Measurements from ENCODE around the gene CD81. TPM values are rescaled to one million over a fixed set of nuclear protein-coding genes. Genes with fewer than 3 reads are reported as not detected.

Gene CD81
- total and polyA plus RNA-seq, 10 of the 15 experiments (the other 5 are each of a cell fraction or from before 2014, with no cell fraction given): 2.0 to 145 (median 57.2) TPM

- intact Hi-C loops (cut with micrococcal nuclease; ENCODE audit: unreplicated experiment): no loop called here
- H3K9me3 ChIP-seq (replicated peaks; ENCODE audit: control insufficient read depth, insufficient read depth, low read length): no peaks in the 10 kb centered on the region
These were observed 14.0 kb upstream of the CD81 start for GRCh38 chr11:2363130-2363529.

GRCh38 chr11:2363577-2364370 lies 13.3 kb upstream of the CD81 start:
- Histone ChIP-seq H2AFZ (ENCODE audit: control insufficient read depth, low read depth, low read length) (no peak overlapping the region), H4K20me1 (ENCODE audit: control insufficient read depth, insufficient read depth) (no peaks in the 10 kb centered on the region), H3K36me3 (ENCODE audit: control insufficient read depth in 2 of 2, insufficient read depth in 2 of 2, low read length in 1 of 2) (no peaks in the 10 kb centered on the region), H3K79me2 (ENCODE audit: control insufficient read depth, insufficient read depth, low read length) (no peaks in the 10 kb centered on the region), H3K9me3 (replicated peaks; ENCODE audit: control insufficient read depth, insufficient read depth, low read length) (no peaks in the 10 kb centered on the region), H3K27ac (ENCODE audit: control insufficient read depth, insufficient read depth) (no peak overlapping the region), H3K4me2 (ENCODE audit: control insufficient read depth, insufficient read depth) (no peak overlapping the region), H3K4me1 (ENCODE audit: control insufficient read depth, insufficient read depth, low read length) (no peaks in the 10 kb centered on the region), H3K27me3 (replicated peaks in 1 of 2; ENCODE audit: control insufficient read depth in 2 of 2, insufficient read depth in 2 of 2, low read length in 1 of 2) (no peaks in the 10 kb centered on the region; a peak in 2 of 4 replicates), H3K9ac (ENCODE audit: control insufficient read depth, insufficient read depth, low read length) (no peak overlapping the region), H3K4me3 (no peak overlapping the region)
- WGBS (ENCODE audit: insufficient coverage, insufficient replicate concordance, low lambda C conversion rate, missing lambda C conversion rate): 39% methylated on average over 15 of the region's 15 CpGs
- no peak for DNase-seq (ENCODE audit: low read depth, low spot score)
- intact Hi-C loops (cut with micrococcal nuclease; ENCODE audit: unreplicated experiment): no loop called here
- FAIRE-seq: no peak
- in situ Hi-C loops (cut with MboI): no loop called here
- ChIA-PET SMC1A (ENCODE audit: uncharacterized antibody, unreplicated experiment) (no interaction called here), RAD21 (ENCODE audit: unreplicated experiment) (no interaction called here), CTCF (no interaction called here), POLR2A (no interaction called here)
- ATAC-seq: no peak
- no TSS peak for BruUV-seq (replicated peaks)
- TF ChIP-seq ZNF207 (IDR thresholded peaks at IDR 0.05; ENCODE audit: borderline replicate concordance) (no peak), NFXL1 (IDR thresholded peaks at IDR 0.05; ENCODE audit: borderline replicate concordance) (no peak), MYB (IDR thresholded peaks at IDR 0.05; ENCODE audit: borderline replicate concordance, low read depth, low read length) (no peak), EP300 (IDR thresholded peaks at IDR 0.05; ENCODE audit: borderline replicate concordance in 1 of 2, control insufficient read depth in 1 of 2, low read depth in 2 of 2, low read length in 2 of 2) (no peak), KLF5 (IDR thresholded peaks at IDR 0.05; ENCODE audit: partially characterized antibody) (no peak), LARP7 (IDR thresholded peaks at IDR 0.05) (no peak), TCF7 (IDR thresholded peaks at IDR 0.05; ENCODE audit: borderline replicate concordance) (no peak), ZZZ3 (IDR thresholded peaks at IDR 0.05; ENCODE audit: control insufficient read depth, insufficient read length, low read depth) (no peak), SMARCA5 (IDR thresholded peaks at IDR 0.05) (no peak), USF2 (IDR thresholded peaks at IDR 0.05; ENCODE audit: borderline replicate concordance, low read depth, low read length) (no peak), ASH2L (IDR thresholded peaks at IDR 0.05; ENCODE audit: borderline replicate concordance, low read depth) (no peak), BCL3 (IDR thresholded peaks at IDR 0.05; ENCODE audit: borderline replicate concordance, insufficient read depth, low read depth, low read length, poor library complexity, severe bottlenecking) (no peak)

More at GRCh38 chr11:2363130-2363529, 14.0 kb upstream of the CD81 start:
- Histone ChIP-seq H3K79me2 (ENCODE audit: control insufficient read depth, insufficient read depth, low read length) (no peaks in the 10 kb centered on the region), H2AFZ (ENCODE audit: control insufficient read depth, low read depth, low read length) (no peak overlapping the region), H3K4me2 (ENCODE audit: control insufficient read depth, insufficient read depth) (no peak overlapping the region), H3K9ac (ENCODE audit: control insufficient read depth, insufficient read depth, low read length) (no peak overlapping the region), H3K4me3 (no peak overlapping the region), H3K27ac (ENCODE audit: control insufficient read depth, insufficient read depth) (no peak overlapping the region), H3K36me3 (ENCODE audit: control insufficient read depth in 2 of 2, insufficient read depth in 2 of 2, low read length in 1 of 2) (no peaks in the 10 kb centered on the region), H3K27me3 (replicated peaks in 1 of 2; ENCODE audit: control insufficient read depth in 2 of 2, insufficient read depth in 2 of 2, low read length in 1 of 2) (no peaks in the 10 kb centered on the region; a peak in 2 of 4 replicates), H3K4me1 (ENCODE audit: control insufficient read depth, insufficient read depth, low read length) (no peaks in the 10 kb centered on the region), H4K20me1 (ENCODE audit: control insufficient read depth, insufficient read depth) (no peaks in the 10 kb centered on the region)
- RAD21 ChIA-PET (ENCODE audit: unreplicated experiment): no interaction called here
- POLR2A ChIA-PET: no interaction called here
- SMC1A ChIA-PET (ENCODE audit: uncharacterized antibody, unreplicated experiment): no interaction called here
- TF ChIP-seq CBFB (IDR thresholded peaks at IDR 0.05; ENCODE audit: low read depth): no peak
- no peak for TF ChIP-seq RCOR1 (conservative IDR thresholded peaks at IDR 0.05; ENCODE audit: low read depth, low read length)
- no peak for DNase-seq (ENCODE audit: low read depth, low spot score)
- ATAC-seq: no peak
- no TSS peak for BruUV-seq (replicated peaks)
- 18% methylated on average over 10 of the region's 10 CpGs for WGBS (ENCODE audit: insufficient coverage, insufficient replicate concordance, low lambda C conversion rate, missing lambda C conversion rate)
- CTCF ChIA-PET: no interaction called here
- FAIRE-seq: no peak
- in situ Hi-C loops (cut with MboI): no loop called here

Data from GM12878 (cell line).